ENCODE results near the gene TGFA.

DNA sequence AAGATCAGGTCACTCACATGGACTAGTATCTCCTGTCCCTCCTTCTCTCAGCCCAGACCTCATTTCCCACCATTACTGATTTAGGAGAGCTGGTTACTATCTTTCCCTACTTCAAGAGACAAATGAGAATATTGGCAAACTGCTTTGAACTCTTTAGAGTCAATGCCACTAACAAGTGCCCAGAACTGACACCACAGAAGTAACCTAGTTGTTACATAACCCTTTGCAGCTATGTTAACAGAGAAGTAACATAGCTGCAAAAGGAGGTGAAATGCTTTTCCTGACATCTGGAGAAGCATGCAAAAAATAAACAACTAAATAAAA lies 30.0 kb downstream of the TGFA start:
- TF ChIP-seq, protein P1, sequence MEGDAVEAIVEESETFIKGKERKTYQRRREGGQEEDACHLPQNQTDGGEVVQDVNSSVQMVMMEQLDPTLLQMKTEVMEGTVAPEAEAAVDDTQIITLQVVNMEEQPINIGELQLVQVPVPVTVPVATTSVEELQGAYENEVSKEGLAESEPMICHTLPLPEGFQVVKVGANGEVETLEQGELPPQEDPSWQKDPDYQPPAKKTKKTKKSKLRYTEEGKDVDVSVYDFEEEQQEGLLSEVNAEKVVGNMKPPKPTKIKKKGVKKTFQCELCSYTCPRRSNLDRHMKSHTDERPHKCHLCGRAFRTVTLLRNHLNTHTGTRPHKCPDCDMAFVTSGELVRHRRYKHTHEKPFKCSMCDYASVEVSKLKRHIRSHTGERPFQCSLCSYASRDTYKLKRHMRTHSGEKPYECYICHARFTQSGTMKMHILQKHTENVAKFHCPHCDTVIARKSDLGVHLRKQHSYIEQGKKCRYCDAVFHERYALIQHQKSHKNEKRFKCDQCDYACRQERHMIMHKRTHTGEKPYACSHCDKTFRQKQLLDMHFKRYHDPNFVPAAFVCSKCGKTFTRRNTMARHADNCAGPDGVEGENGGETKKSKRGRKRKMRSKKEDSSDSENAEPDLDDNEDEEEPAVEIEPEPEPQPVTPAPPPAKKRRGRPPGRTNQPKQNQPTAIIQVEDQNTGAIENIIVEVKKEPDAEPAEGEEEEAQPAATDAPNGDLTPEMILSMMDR (IDR thresholded peaks at IDR 0.05), result no peak
- TF ChIP-seq POLR2A (IDR thresholded peaks at IDR 0.05), result no peak
